Neural crest cell (in vitro differentiated cells): Measurements from ENCODE around the gene ITGB3. TPM values are rescaled to one million over a fixed set of nuclear protein-coding genes. Genes with fewer than 3 reads are reported as not detected.
"Not testable (repeated sequence)": the region's sequence is repeated elsewhere in the genome, so short reads cannot be mapped to it uniquely, and the experiment has no call there.

ENCODE experiments used
- DNase-seq: peaks from one replicate; pipeline ENCODE4 v3.0.0; 2021; ENCODE audit warnings: low read depth, mixed read lengths, low spot score
- H3K27ac Mint-ChIP-seq: one replicate; pipeline ENCODE4 v1.8.0; 2021; ENCODE audit warnings: mild to moderate bottlenecking, mixed read lengths; ENCODE audit not compliant: unreplicated experiment
- H3K27me3 Mint-ChIP-seq: 2 replicates; pipeline ENCODE4 v1.8.0; 2021; ENCODE audit warnings: low read depth, mild to moderate bottlenecking, mixed read lengths
- H3K36me3 Mint-ChIP-seq: 2 replicates; pipeline ENCODE4 v1.8.0; 2021; ENCODE audit warnings: low read depth, mild to moderate bottlenecking, mixed read lengths
- H3K4me1 Mint-ChIP-seq: 2 replicates; pipeline ENCODE4 v1.8.0; 2021; ENCODE audit warnings: mixed read lengths
- H3K4me3 Mint-ChIP-seq: one replicate; pipeline ENCODE4 v1.8.0; 2021; ENCODE audit warnings: mild to moderate bottlenecking, mixed read lengths
- H3K9me3 Mint-ChIP-seq: 2 replicates; pipeline ENCODE4 v1.8.0; 2021; ENCODE audit warnings: mixed read lengths
- CTCF ChIP-seq: fragments of 200-600 bp; sonication (generic); conservative IDR thresholded peaks from 2 replicates; pipeline ENCODE4 v1.5.0; 2021; ENCODE audit warnings: antibody characterized with exemption, mild to moderate bottlenecking
- total RNA-seq: library from RNA; stranded (reverse); gene quantifications from 2 replicates; pipeline ENCODE4 v1.2.1, GENCODE V29; 2021

The ITGB3 gene
- total RNA-seq, 1 donor from 2014 or later = 0.09 TPM

- Mint-ChIP-seq H3K27me3 (no peaks in the 10 kb centered on the region), H3K4me3 (no peak overlapping the region), H3K36me3 (peaks cover 2% of the 10 kb centered on the region), H3K27ac (no peak overlapping the region), H3K4me1 (peaks cover 29% of the 10 kb centered on the region), H3K9me3 (peaks cover 8% of the 10 kb centered on the region)
- DNase-seq = no peak
- TF ChIP-seq CTCF = no peak
These were observed 13.2 kb downstream of the ITGB3 start for GRCh38 chr17:47266782-47267181.

GRCh38 chr17:47267354-47267828 is 13.8 kb downstream of the ITGB3 start:
- H3K9me3 Mint-ChIP-seq = peaks cover 8% of the 10 kb centered on the region
- H3K4me3 Mint-ChIP-seq = no peak overlapping the region
- H3K27ac Mint-ChIP-seq = no peak overlapping the region
- H3K36me3 Mint-ChIP-seq = peaks cover 2% of the 10 kb centered on the region
- TF ChIP-seq CTCF = no peak
- H3K4me1 Mint-ChIP-seq = peaks cover 23% of the 10 kb centered on the region
- no peak for DNase-seq
- no peaks in the 10 kb centered on the region for H3K27me3 Mint-ChIP-seq

- H3K27ac Mint-ChIP-seq = not testable (repeated sequence)
- H3K4me1 Mint-ChIP-seq = peaks cover 16% of the 10 kb centered on the region
These were observed 15.3 kb downstream of the ITGB3 start for GRCh38 chr17:47268964-47269363.

GRCh38 chr17:47269561-47270280 is 16.1 kb downstream of the ITGB3 start:
- H3K4me1 Mint-ChIP-seq = peaks cover 16% of the 10 kb centered on the region
- not testable (repeated sequence) for H3K9me3 Mint-ChIP-seq, H3K27ac Mint-ChIP-seq, H3K4me3 Mint-ChIP-seq, H3K36me3 Mint-ChIP-seq, DNase-seq, H3K27me3 Mint-ChIP-seq

More at GRCh38 chr17:47268964-47269363, 15.3 kb downstream of the ITGB3 start:
- not testable (repeated sequence) for H3K4me3 Mint-ChIP-seq, H3K36me3 Mint-ChIP-seq, DNase-seq, H3K9me3 Mint-ChIP-seq, H3K27me3 Mint-ChIP-seq

- no peak overlapping the region for H3K4me3 Mint-ChIP-seq
- H3K27me3 Mint-ChIP-seq = no peaks in the 10 kb centered on the region
- H3K9me3 Mint-ChIP-seq = peaks cover 8% of the 10 kb centered on the region
- H3K36me3 Mint-ChIP-seq = peaks cover 2% of the 10 kb centered on the region
- H3K4me1 Mint-ChIP-seq = peaks cover 30% of the 10 kb centered on the region
- H3K27ac Mint-ChIP-seq = no peak overlapping the region
- no peak for DNase-seq
- no peak for TF ChIP-seq CTCF
These were observed 17.5 kb downstream of the ITGB3 start for GRCh38 chr17:47270946-47271705.

- Mint-ChIP-seq H3K36me3 (peaks cover 2% of the 10 kb centered on the region), H3K27me3 (no peaks in the 10 kb centered on the region), H3K4me3 (no peak overlapping the region), H3K27ac (no peak overlapping the region), H3K4me1 (peaks cover 30% of the 10 kb centered on the region), H3K9me3 (peaks cover 8% of the 10 kb centered on the region)
- TF ChIP-seq CTCF = no peak
- no peak for DNase-seq
These were observed 18.9 kb downstream of the ITGB3 start for GRCh38 chr17:47272491-47272890.
